Activated T-cell treated with anti-CD3 and anti-CD28 coated beads for 24 hours (primary cell): ENCODE data around the gene ALKBH8.
"Not testable (repeated sequence)": the region's sequence is repeated elsewhere in the genome, so short reads cannot be mapped to it uniquely, and the experiment has no call there.

ENCODE experiments used
- DNase-seq: peaks from one replicate; pipeline ENCODE4 v3.0.0-alpha.2; 2020; ENCODE audit warnings: low read depth

ALKBH8 gene

DNA sequence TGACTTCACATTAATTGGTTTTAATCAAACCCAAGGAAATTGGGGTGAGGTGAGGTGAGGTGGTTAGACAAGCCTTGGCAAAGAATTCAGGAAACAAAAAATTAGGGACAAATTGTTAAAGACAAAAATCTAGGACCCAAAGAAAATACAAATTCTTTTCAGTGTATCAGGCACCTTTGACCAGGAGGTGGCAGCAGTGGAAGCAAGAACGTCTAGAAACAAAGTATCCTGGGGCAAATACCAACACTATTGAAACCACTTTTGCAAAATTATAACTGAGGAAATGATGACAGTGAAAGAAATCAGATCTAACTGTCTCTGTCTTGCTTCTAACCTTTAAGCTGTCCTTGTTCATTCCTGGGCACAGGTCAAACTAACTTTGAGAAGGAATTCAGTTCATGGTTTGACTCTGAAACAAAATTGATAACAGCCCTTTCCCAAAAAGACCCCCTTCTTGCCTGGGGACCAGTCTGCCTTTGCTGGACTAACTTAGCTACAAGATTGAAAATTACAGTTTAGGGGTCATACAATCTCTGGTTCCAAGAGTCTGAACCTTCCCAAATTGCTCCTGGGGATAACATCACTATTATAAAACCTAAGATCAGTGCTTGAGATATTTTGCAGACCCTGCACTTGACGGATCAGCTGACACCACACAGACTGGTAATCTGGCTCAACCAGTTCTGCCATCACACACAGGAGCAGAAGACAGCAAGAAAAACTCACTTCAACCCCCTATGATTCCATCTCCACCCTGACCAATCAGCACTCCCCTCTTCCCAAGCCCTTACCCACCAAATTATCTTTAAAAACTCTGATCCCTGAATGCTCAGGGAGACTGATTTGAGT, 11.2 kb upstream of the ALKBH8 start:
- DNase-seq, result peak; percentile 38

DNA sequence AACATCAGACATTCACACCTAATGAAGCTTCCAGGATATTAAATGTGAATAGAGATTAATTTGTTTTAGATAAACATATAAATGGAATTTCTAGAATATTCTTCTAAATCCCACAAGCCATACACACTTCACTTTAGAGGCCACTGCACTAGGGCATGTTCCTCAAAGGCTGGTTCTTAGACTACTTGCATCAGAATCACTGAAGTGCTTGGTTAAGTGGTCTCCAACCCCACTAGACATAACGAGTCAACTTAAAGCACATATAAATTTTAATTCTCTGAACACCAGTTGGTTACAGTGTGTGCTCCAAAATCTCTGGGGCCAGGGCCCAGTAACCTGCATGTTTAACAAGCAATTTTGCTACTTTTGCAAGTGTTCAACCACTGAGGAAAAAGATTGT, 7.9 kb upstream of the ALKBH8 start:
- no peak for DNase-seq

- DNase-seq, result no peak
Measured at GRCh38 chr11:107570015-107570414, 4.5 kb upstream of the ALKBH8 start.

GRCh38 chr11:107567739-107568335, 2.3 kb upstream of the ALKBH8 start:
- no peak for DNase-seq

- no peak for DNase-seq
Measured at GRCh38 chr11:107566569-107566968, 1.0 kb upstream of the ALKBH8 start.

- DNase-seq, result not testable (repeated sequence)
Measured at GRCh38 chr11:107565955-107566501, 493 bp upstream of the ALKBH8 start.

GRCh38 chr11:107564877-107565218, 687 bp downstream of the ALKBH8 start:
- no peak for DNase-seq

GRCh38 chr11:107563702-107564101, 1.8 kb downstream of the ALKBH8 start:
- no peak for DNase-seq

DNA sequence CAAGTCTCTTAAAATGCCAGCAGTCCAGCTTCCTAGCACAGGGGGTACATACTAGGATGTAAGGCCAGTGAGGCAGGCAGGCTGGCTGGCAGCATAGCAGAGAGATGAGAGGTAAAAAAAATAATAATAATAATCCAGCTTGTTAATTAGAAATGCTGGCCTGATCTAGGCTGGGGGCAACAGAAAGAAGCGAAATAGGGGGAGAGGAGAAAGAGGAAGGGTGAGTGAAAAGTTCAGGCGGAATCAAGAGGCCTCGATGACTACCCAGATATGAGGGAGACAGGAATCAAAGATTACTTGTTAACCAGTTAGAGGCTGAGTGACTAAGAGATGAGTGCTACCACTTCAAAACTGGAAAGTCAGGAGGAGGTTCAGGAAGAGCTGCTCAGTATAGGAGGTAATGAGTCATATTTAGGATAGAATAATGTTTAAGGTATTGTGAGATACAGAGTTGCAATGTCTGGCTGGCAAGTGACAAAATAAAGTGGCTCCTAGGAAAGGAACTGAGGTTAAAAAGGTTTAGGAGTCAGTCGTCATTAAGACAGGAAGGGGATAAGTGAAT, 2.8 kb downstream of the ALKBH8 start:
- no peak for DNase-seq

DNA sequence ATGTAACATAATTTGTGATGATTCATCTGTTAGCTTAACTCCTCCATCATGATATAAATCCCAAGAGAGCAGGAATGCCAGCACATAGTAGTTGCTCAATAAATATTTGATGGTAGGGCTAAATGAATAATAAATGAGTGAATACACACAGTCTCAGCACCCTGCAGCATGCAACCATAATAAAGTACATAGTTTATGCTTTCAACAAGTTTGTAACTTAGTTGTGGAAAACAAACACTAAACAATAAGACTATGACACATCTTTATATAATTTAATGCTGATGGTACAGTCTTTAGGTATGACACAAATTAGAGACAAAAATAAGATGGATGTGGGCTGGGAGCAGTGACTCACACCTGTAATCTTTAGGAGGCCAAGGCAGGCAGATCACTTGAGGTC, 3.8 kb downstream of the ALKBH8 start:
- no peak for DNase-seq

GRCh38 chr11:107550304-107550703, 15.2 kb downstream of the ALKBH8 start:
- DNase-seq, result no peak

DNA sequence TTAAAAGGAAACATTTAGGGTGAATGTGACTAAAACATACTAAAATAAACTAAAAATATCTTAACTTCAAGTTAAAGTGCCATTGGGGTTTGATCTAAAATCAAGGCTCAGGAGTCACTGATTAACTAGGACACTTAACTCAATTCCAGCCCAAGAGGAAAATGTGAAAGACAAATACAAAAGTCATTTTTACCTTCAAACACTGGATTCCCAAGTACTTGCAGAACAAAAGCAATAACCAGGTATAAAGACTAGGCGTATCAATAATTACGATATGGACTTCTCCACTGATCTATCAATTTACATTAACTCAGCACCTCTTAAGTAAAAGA, 15.6 kb downstream of the ALKBH8 start:
- no peak for DNase-seq

DNA sequence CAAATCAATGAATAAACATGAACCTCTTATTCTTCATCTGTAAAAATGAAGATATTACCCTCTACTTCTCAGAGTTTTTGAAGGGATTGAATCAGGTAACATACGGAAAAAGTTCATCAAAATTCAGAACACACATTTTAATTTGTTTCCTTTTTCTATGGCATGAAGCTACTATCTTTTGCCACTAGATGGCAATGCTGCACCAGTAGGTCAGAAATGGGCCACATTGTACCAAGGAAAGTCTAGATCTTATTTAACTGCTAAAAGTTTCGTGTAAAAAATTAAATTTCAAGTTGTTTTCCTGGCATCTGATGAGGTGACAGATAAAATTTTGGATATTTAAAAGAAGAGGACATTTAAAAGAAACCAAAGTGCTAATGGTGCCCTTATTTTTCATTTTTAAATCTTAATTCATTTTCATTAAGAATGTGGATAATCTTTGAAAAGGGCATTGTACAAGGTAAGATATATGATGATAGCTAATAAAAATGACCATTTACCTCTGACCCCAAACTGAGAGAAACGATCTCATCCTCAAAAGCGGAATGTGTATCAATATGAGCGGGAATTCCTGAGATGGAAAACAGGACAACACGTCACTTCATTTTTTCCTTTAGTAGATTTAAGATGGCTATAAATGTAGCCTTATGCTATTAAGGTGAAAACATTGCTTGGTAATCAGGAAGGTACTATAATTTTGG, 16.1 kb downstream of the ALKBH8 start:
- no peak for DNase-seq

DNA sequence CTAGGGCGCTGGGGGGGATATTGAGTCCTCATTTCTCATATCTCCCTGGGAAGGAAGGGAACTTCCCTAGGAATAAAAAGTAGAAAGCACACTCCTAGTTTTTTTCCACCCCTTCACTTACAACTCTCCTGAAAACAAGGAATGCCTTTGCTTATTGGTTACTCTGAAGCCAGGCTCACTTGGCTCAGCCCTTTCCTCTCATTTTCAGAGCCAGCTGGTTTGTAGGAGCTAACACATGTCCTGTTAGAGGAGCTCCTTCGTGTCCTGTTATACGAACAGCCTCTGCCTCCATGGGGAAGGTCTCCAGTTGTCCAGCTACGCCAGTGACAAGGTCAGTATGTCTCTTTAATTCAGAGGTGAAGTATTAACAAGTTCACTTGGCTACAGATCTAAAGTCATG, 17.6 kb downstream of the ALKBH8 start:
- DNase-seq, result no peak

- DNase-seq, result no peak
Measured at GRCh38 chr11:107545101-107545514, 20.4 kb downstream of the ALKBH8 start.

DNA sequence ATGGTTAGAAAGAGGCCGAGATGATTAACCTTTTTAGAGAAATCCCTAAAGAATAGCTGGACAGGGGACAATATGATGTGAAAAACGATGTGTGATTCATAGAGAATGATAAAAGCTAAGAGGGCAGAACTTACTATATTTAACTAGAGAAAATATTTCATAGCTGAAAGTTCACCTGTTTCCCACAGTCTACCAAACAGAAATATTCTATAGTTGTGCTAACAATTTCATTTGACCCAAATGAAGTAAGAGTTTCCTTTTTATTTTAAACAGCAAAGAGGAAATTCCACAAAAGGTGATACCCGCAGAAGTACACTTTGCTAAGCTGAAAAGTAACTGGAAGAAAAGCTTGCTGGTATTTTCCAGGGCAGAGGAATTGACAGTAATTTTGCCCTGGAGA, 26.7 kb downstream of the ALKBH8 start:
- no peak for DNase-seq

- DNase-seq, result no peak
Measured at GRCh38 chr11:107538239-107538638, 27.3 kb downstream of the ALKBH8 start.

GRCh38 chr11:107537155-107537554, 28.4 kb downstream of the ALKBH8 start:
- DNase-seq, result not testable (repeated sequence)

DNA sequence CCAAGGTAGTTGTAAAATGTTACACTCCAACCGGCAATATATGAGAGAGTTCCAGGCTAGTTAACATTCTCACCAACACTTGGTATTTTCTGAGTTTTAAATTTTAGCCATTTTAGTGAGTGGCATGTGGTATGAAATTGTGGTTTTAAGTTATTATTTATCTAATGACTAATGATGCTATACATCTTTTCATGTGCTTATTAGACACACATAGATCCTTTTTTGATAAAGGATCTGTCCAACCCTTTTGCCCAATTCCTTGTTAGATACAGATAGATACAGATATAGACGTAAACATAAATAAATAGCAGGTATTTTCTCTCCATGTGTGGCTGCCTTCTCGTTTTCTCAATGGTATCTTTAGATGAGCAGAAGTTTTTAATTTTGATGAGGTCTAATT, 39.3 kb downstream of the ALKBH8 start:
- DNase-seq, result no peak

- no peak for DNase-seq
Measured at GRCh38 chr11:107508858-107509244, 56.7 kb downstream of the ALKBH8 start.

GRCh38 chr11:107508201-107508857, 57.2 kb downstream of the ALKBH8 start:
- no peak for DNase-seq

GRCh38 chr11:107505647-107506225, 59.8 kb downstream of the ALKBH8 start:
- DNase-seq, result no peak
